Fibroblast of lung (primary cell): Measurements from ENCODE around the gene ASXL2. TPM values are rescaled to one million over a fixed set of nuclear protein-coding genes. Genes with fewer than 3 reads are reported as not detected.

Experiments
- DNase-seq, 2 donors: peaks; one replicate each; pipeline versions ENCODE4 v3.0.0 to v3.0.0-alpha.2; 2010; ENCODE audit warnings: low read depth in 2 of 2
- H2AFZ ChIP-seq: 2 replicates; pipeline ENCODE4 v1.5.1; 2012; ENCODE audit warnings: low read length, control low read depth, inconsistent platforms
- H3K27ac ChIP-seq: 2 replicates; pipeline ENCODE4 v1.5.1; 2011; ENCODE audit warnings: low read length, control low read depth; ENCODE audit not compliant: insufficient read depth
- H3K27me3 ChIP-seq: 2 replicates; pipeline ENCODE4 v1.5.1; 2011; ENCODE audit warnings: mild to moderate bottlenecking, low read length; ENCODE audit not compliant: control insufficient read depth, insufficient read depth
- H3K36me3 ChIP-seq: 2 replicates; pipeline ENCODE4 v1.5.1; 2011; ENCODE audit warnings: low read length; ENCODE audit not compliant: control insufficient read depth, insufficient read depth
- H3K4me1 ChIP-seq: 2 replicates; pipeline ENCODE4 v1.5.1; 2011; ENCODE audit warnings: low read length; ENCODE audit not compliant: control insufficient read depth, insufficient read depth; ENCODE audit errors: extremely low read depth
- H3K4me2 ChIP-seq: 2 replicates; pipeline ENCODE4 v1.5.1; 2011; ENCODE audit warnings: low read length, control low read depth; ENCODE audit not compliant: insufficient read depth; ENCODE audit errors: extremely low read depth
- H3K4me3 ChIP-seq, 4 experiments: fragments of 200-600 bp in 1 of 4; sonication (generic) in 1 of 4; replicated peaks in 1 of 4; 2 replicates each; pipeline ENCODE4 v1.5.1; 2011 to 2016; ENCODE audit warnings: low read length in 4 of 4, low read depth in 3 of 4, mild to moderate bottlenecking in 3 of 4, control low read depth in 2 of 4, inconsistent platforms in 1 of 4, mixed read lengths in 1 of 4; ENCODE audit not compliant: insufficient read depth in 1 of 4; ENCODE audit errors: control extremely low read depth in 1 of 4
- H3K79me2 ChIP-seq: 2 replicates; pipeline ENCODE4 v1.5.1; 2012; ENCODE audit warnings: mild to moderate bottlenecking, low read length, inconsistent platforms; ENCODE audit not compliant: control insufficient read depth, insufficient read depth
- H3K9ac ChIP-seq: 2 replicates; pipeline ENCODE4 v1.5.1; 2011; ENCODE audit warnings: mild to moderate bottlenecking, low read length, control low read depth; ENCODE audit not compliant: insufficient read depth
- H3K9me3 ChIP-seq: 2 replicates; pipeline ENCODE4 v1.5.1; 2012; ENCODE audit warnings: low read depth, low read length; ENCODE audit not compliant: control insufficient read depth, insufficient read depth
- H4K20me1 ChIP-seq: 2 replicates; pipeline ENCODE4 v1.5.1; 2011; ENCODE audit warnings: low read length; ENCODE audit not compliant: control insufficient read depth, insufficient read depth; ENCODE audit errors: extremely low read depth
- CTCF ChIP-seq, 2 donors: IDR thresholded peaks in 1 of 2; conservative IDR thresholded peaks in 1 of 2; 1 replicate in 1 of 2; 2 replicates in 1 of 2; pipeline ENCODE4 v1.5.1; 2011 to 2012; ENCODE audit warnings: low read length in 2 of 2, control low read depth in 1 of 2, inconsistent platforms in 1 of 2, low read depth in 1 of 2, mild to moderate bottlenecking in 1 of 2
- EZH2 ChIP-seq: IDR thresholded peaks from 2 replicates; pipeline ENCODE4 v1.5.1; 2012; ENCODE audit warnings: low read length, control low read depth, mild to moderate bottlenecking; ENCODE audit errors: missing control alignments
- polyA plus RNA-seq, 2 donors: library from polyadenylated mRNA; depleted of rRNA in 1 of 2; stranded (reverse) in 1 of 2; unstranded in 1 of 2; fragments of >200 nt; gene quantifications; 2 replicates each; pipeline ENCODE4 v1.2.1, GENCODE V29; 2011 to 2012; ENCODE audit warnings: missing spikeins in 1 of 2
- total RNA-seq: library from RNA; depleted of rRNA; stranded (reverse); fragments of >200 nt; gene quantifications from 2 replicates; pipeline ENCODE4 v1.2.1, GENCODE V29; 2014

The ASXL2 gene
- total and polyA plus RNA-seq, 2 donors (not counting 1 experiment from before 2014, with no cell fraction given): 5.9 to 16.6 TPM

- Histone ChIP-seq H3K79me2 (no peaks in the 10 kb centered on the region), H3K4me1 (no peaks in the 10 kb centered on the region), H4K20me1 (no peaks in the 10 kb centered on the region), H3K9ac (no peak overlapping the region), H2AFZ (no peak overlapping the region), H3K4me3 (no peak overlapping the region), H3K27ac (no peak overlapping the region), H3K4me2 (no peak overlapping the region), H3K27me3 (no peaks in the 10 kb centered on the region), H3K36me3 (peaks cover under 1% of the 10 kb centered on the region), H3K9me3 (no peaks in the 10 kb centered on the region)
- TF ChIP-seq CTCF (conservative IDR thresholded peaks at IDR 0.05 in 1 of 2, IDR thresholded peaks at IDR 0.05 in 1 of 2; ENCODE audit: low read depth in 1 of 2, low read length in 2 of 2): no peak
- no peak for TF ChIP-seq EZH2
- no peak for DNase-seq
Observed at GRCh38 chr2:25736899-25737515, 141.3 kb downstream of the ASXL2 start.

- no peaks in the 10 kb centered on the region for H3K4me1 ChIP-seq
- no peaks in the 10 kb centered on the region for H3K79me2 ChIP-seq
- no peak overlapping the region for H3K4me2 ChIP-seq
- no peaks in the 10 kb centered on the region for H3K9me3 ChIP-seq
- no peak overlapping the region for H3K27ac ChIP-seq
- no peaks in the 10 kb centered on the region for H4K20me1 ChIP-seq
- TF ChIP-seq EZH2: no peak
- TF ChIP-seq CTCF (conservative IDR thresholded peaks at IDR 0.05 in 1 of 2, IDR thresholded peaks at IDR 0.05 in 1 of 2; ENCODE audit: low read depth in 1 of 2, low read length in 2 of 2): no peak
- no peaks in the 10 kb centered on the region for H3K36me3 ChIP-seq
- no peak overlapping the region for H2AFZ ChIP-seq
- H3K9ac ChIP-seq: no peak overlapping the region
- DNase-seq: no peak
- no peak overlapping the region for H3K4me3 ChIP-seq
- H3K27me3 ChIP-seq: no peaks in the 10 kb centered on the region
Observed at GRCh38 chr2:25735835-25736234, 142.5 kb downstream of the ASXL2 start.

- H3K4me2 ChIP-seq: no peak overlapping the region
- no peak overlapping the region for H3K27ac ChIP-seq
- no peak for DNase-seq
- H3K79me2 ChIP-seq: no peaks in the 10 kb centered on the region
- H3K9me3 ChIP-seq: no peaks in the 10 kb centered on the region
- no peak overlapping the region for H3K4me3 ChIP-seq
- H3K36me3 ChIP-seq: no peaks in the 10 kb centered on the region
- H4K20me1 ChIP-seq: no peaks in the 10 kb centered on the region
- H2AFZ ChIP-seq: no peak overlapping the region
- TF ChIP-seq CTCF (conservative IDR thresholded peaks at IDR 0.05 in 1 of 2, IDR thresholded peaks at IDR 0.05 in 1 of 2; ENCODE audit: low read depth in 1 of 2, low read length in 2 of 2) (no peak), EZH2 (no peak)
- H3K9ac ChIP-seq: no peak overlapping the region
- H3K4me1 ChIP-seq: no peaks in the 10 kb centered on the region
- peaks cover 2% of the 10 kb centered on the region for H3K27me3 ChIP-seq
Observed at GRCh38 chr2:25728559-25728958, 149.7 kb downstream of the ASXL2 start.
